ENCODE data around the gene PRR20G.
"Not testable (repeated sequence)": the region's sequence is repeated elsewhere in the genome, so short reads cannot be mapped to it uniquely, and the experiment has no call there.

The PRR20G gene

GRCh38 chr3:127287840-127288239, at the start of gene PRR20G:
Gene PRR20G, minus strand, starts transcription at chr3:127288046. Its CDS starts 681 bp downstream, at chr3:127287365.
- DNase-seq (ENCODE audit: low read depth in 1 of 2, low spot score in 1 of 2), result no peak

- no peak for DNase-seq (ENCODE audit: low read depth in 1 of 2, low spot score in 1 of 2)
Measured at GRCh38 chr3:127337001-127337400, 49.2 kb upstream of the PRR20G start.

- DNase-seq (ENCODE audit: low read depth in 1 of 2, low spot score in 1 of 2), result no peak
Measured at GRCh38 chr3:127336101-127336500, 48.3 kb upstream of the PRR20G start.

- DNase-seq (ENCODE audit: low read depth in 1 of 2, low spot score in 1 of 2), result no peak
Measured at GRCh38 chr3:127330385-127330784, 42.5 kb upstream of the PRR20G start.

GRCh38 chr3:127329631-127330285, 41.9 kb upstream of the PRR20G start:
- DNase-seq (ENCODE audit: low read depth in 1 of 2, low spot score in 1 of 2), result no peak

GRCh38 chr3:127328421-127328820, 40.6 kb upstream of the PRR20G start:
- no peak for DNase-seq (ENCODE audit: low read depth in 1 of 2, low spot score in 1 of 2)

- DNase-seq (ENCODE audit: low read depth in 1 of 2, low spot score in 1 of 2), result no peak
Measured at GRCh38 chr3:127326341-127326740, 38.5 kb upstream of the PRR20G start.

- no peak for DNase-seq (ENCODE audit: low read depth in 1 of 2, low spot score in 1 of 2)
Measured at GRCh38 chr3:127325629-127325961, 37.7 kb upstream of the PRR20G start.

GRCh38 chr3:127324913-127325628, 37.2 kb upstream of the PRR20G start:
- no peak for DNase-seq (ENCODE audit: low read depth in 1 of 2, low spot score in 1 of 2)

- no peak for DNase-seq (ENCODE audit: low read depth in 1 of 2, low spot score in 1 of 2)
Measured at GRCh38 chr3:127324076-127324475, 36.2 kb upstream of the PRR20G start.

GRCh38 chr3:127323581-127323980, 35.7 kb upstream of the PRR20G start:
- DNase-seq (ENCODE audit: low read depth in 1 of 2, low spot score in 1 of 2), result no peak

GRCh38 chr3:127321371-127321770, 33.5 kb upstream of the PRR20G start:
- no peak for DNase-seq (ENCODE audit: low read depth in 1 of 2, low spot score in 1 of 2)

GRCh38 chr3:127320529-127321121, 32.8 kb upstream of the PRR20G start:
- no peak for DNase-seq (ENCODE audit: low read depth in 1 of 2, low spot score in 1 of 2)

GRCh38 chr3:127316685-127317084, 28.8 kb upstream of the PRR20G start:
- no peak for DNase-seq (ENCODE audit: low read depth in 1 of 2, low spot score in 1 of 2)

- DNase-seq (ENCODE audit: low read depth in 1 of 2, low spot score in 1 of 2), result no peak
Measured at GRCh38 chr3:127312818-127313217, 25.0 kb upstream of the PRR20G start.

- not testable (repeated sequence) for DNase-seq (ENCODE audit: low read depth in 1 of 2, low spot score in 1 of 2)
Measured at GRCh38 chr3:127308821-127309220, 21.0 kb upstream of the PRR20G start.

GRCh38 chr3:127307916-127308315, 20.1 kb upstream of the PRR20G start:
- no peak for DNase-seq (ENCODE audit: low read depth in 1 of 2, low spot score in 1 of 2)

GRCh38 chr3:127307112-127307835, 19.4 kb upstream of the PRR20G start:
- DNase-seq (ENCODE audit: low read depth in 1 of 2, low spot score in 1 of 2), result no peak

- no peak for DNase-seq (ENCODE audit: low read depth in 1 of 2, low spot score in 1 of 2)
Measured at GRCh38 chr3:127306361-127307111, 18.7 kb upstream of the PRR20G start.

- DNase-seq (ENCODE audit: low read depth in 1 of 2, low spot score in 1 of 2), result no peak
Measured at GRCh38 chr3:127305499-127306060, 17.7 kb upstream of the PRR20G start.

Data from activated T-helper 1 cell treated with anti-CD3 and anti-CD28 coated beads, Interleukin-2, amount 50 U/mL, for 16 hours (primary cell).